Neural cell (in vitro differentiated cells): ENCODE results near the gene DIS3L2. TPM values are rescaled to one million over a fixed set of nuclear protein-coding genes. Genes with fewer than 3 reads are reported as not detected.

Experiments used
- H2AFZ ChIP-seq: fragments of 200-600, 300-800 bp; sonication (generic), shearing (Covaris generic); 2 replicates; pipeline ENCODE4 v1.6.0; 2014; ENCODE audit warnings: low read depth, mild to moderate bottlenecking, antibody characterized with exemption, low read length, moderate library complexity
- H3F3A ChIP-seq: fragments of 200-600 bp; shearing (Covaris generic); 2 replicates; pipeline ENCODE4 v1.6.1; 2016; ENCODE audit warnings: mild to moderate bottlenecking, moderate library complexity, mixed read lengths, antibody characterized with exemption, low read length; ENCODE audit not compliant: insufficient read depth, poor library complexity, severe bottlenecking
- H3K27ac ChIP-seq: fragments of 200-600, 300-800 bp; sonication (generic), shearing (Covaris generic); 2 replicates; pipeline ENCODE4 v1.5.1; 2014; ENCODE audit warnings: mild to moderate bottlenecking, low read length, moderate library complexity
- H3K27me3 ChIP-seq: fragments of 300-800, 200-600 bp; sonication (generic), shearing (Covaris generic); 2 replicates; pipeline ENCODE4 v1.6.0; 2014; ENCODE audit warnings: mild to moderate bottlenecking, low read depth, low read length, moderate library complexity; ENCODE audit not compliant: insufficient read depth
- H3K36me3 ChIP-seq: fragments of 300-800, 200-600 bp; sonication (generic), shearing (Covaris generic); 2 replicates; pipeline ENCODE4 v1.5.1; 2014; ENCODE audit warnings: mild to moderate bottlenecking, antibody characterized with exemption, low read length, moderate library complexity; ENCODE audit not compliant: insufficient read depth
- H3K4me2 ChIP-seq: fragments of 300-800, 200-600 bp; sonication (generic), shearing (Covaris generic); 2 replicates; pipeline ENCODE4 v1.6.0; 2014; ENCODE audit warnings: mild to moderate bottlenecking, low read length
- H3K4me3 ChIP-seq: fragments of 300-800, 200-600 bp; sonication (generic), shearing (Covaris generic); 2 replicates; pipeline ENCODE4 v1.5.1; 2014; ENCODE audit warnings: mild to moderate bottlenecking, low read length, moderate library complexity
- H3K79me2 ChIP-seq: fragments of 200-600 bp; shearing (Covaris generic); replicated peaks from 2 replicates; pipeline ENCODE4 v1.6.0; 2014; ENCODE audit warnings: mild to moderate bottlenecking, low read length, moderate library complexity; ENCODE audit not compliant: insufficient read depth
- H3K9ac ChIP-seq: fragments of 300-800, 200-600 bp; sonication (generic), shearing (Covaris generic); 2 replicates; pipeline ENCODE4 v1.6.1; 2016; ENCODE audit warnings: mild to moderate bottlenecking, low read length, mixed read lengths
- H3K9me2 ChIP-seq: fragments of 200-600 bp; shearing (Covaris generic); 2 replicates; pipeline ENCODE4 v1.6.1; 2016; ENCODE audit warnings: mild to moderate bottlenecking, low read length, mixed read lengths; ENCODE audit not compliant: insufficient read depth
- H3K9me3 ChIP-seq: fragments of 200-600, 300-800 bp; sonication (generic), shearing (Covaris generic); 2 replicates; pipeline ENCODE4 v1.6.1; 2016; ENCODE audit warnings: mild to moderate bottlenecking, mixed run types, low read length, moderate library complexity, mixed read lengths
- H4K20me1 ChIP-seq: fragments of 200-600 bp; shearing (Covaris generic); 2 replicates; pipeline ENCODE4 v1.6.1; 2016; ENCODE audit warnings: mild to moderate bottlenecking, mixed run types; ENCODE audit not compliant: insufficient read depth
- CTCF ChIP-seq: fragments of 450-650 bp; IDR thresholded peaks from 2 replicates; pipeline ENCODE4 v1.5.1; 2014; ENCODE audit warnings: antibody characterized with exemption, mild to moderate bottlenecking, moderate library complexity; ENCODE audit not compliant: poor library complexity, severe bottlenecking
- EP300 ChIP-seq: fragments of 450-650 bp; conservative IDR thresholded peaks from 2 replicates; pipeline ENCODE4 v1.6.1; 2014; ENCODE audit warnings: antibody characterized with exemption, mild to moderate bottlenecking, moderate library complexity; ENCODE audit not compliant: poor library complexity, severe bottlenecking
- EZH2 ChIP-seq: fragments of 200-600, 300-800 bp; shearing (Covaris generic), sonication (generic); IDR thresholded peaks from 2 replicates; pipeline ENCODE4 v1.6.1; 2014; ENCODE audit warnings: antibody characterized with exemption, low read length, borderline replicate concordance, mild to moderate bottlenecking; ENCODE audit not compliant: insufficient read depth, poor library complexity, severe bottlenecking
- MXI1 ChIP-seq: fragments of 450-650 bp; conservative IDR thresholded peaks from 2 replicates; pipeline ENCODE4 v1.6.1; 2014; ENCODE audit warnings: antibody characterized with exemption, mild to moderate bottlenecking; ENCODE audit not compliant: poor library complexity, severe bottlenecking
- POLR2AphosphoS5 ChIP-seq: IDR thresholded peaks from 2 replicates; pipeline ENCODE4 v1.6.1; 2012
- RAD21 ChIP-seq: fragments of 450-650 bp; conservative IDR thresholded peaks from 2 replicates; pipeline ENCODE4 v1.6.1; 2014; ENCODE audit warnings: antibody characterized with exemption, mild to moderate bottlenecking, moderate library complexity
- REST ChIP-seq: IDR thresholded peaks from 2 replicates; pipeline ENCODE4 v1.6.1; 2012; ENCODE audit warnings: borderline replicate concordance
- SMC3 ChIP-seq: fragments of 450-650 bp; conservative IDR thresholded peaks from 2 replicates; pipeline ENCODE4 v1.6.1; 2014; ENCODE audit warnings: antibody characterized with exemption, mild to moderate bottlenecking, moderate library complexity; ENCODE audit not compliant: poor library complexity
- polyA plus RNA-seq: library from polyadenylated mRNA; depleted of rRNA; stranded (reverse); fragments of >200 nt; gene quantifications from 2 replicates; pipeline ENCODE4 v1.2.3, GENCODE V29; 2014

Gene DIS3L2
- polyA plus RNA-seq, 1 donor from 2014 or later = 20.0 TPM

GRCh38 chr2:232275670-232276069, 314.2 kb downstream of the DIS3L2 start:
- Histone ChIP-seq H3K9me2 (no peaks in the 10 kb centered on the region), H3K4me3 (no peak overlapping the region), H4K20me1 (no peaks in the 10 kb centered on the region), H2AFZ (no peak overlapping the region), H3K9ac (no peak overlapping the region), H3F3A (no peaks in the 10 kb centered on the region), H3K79me2 (no peaks in the 10 kb centered on the region), H3K36me3 (no peaks in the 10 kb centered on the region), H3K27ac (no peak overlapping the region), H3K4me2 (no peak overlapping the region), H3K27me3 (no peaks in the 10 kb centered on the region), H3K9me3 (no peaks in the 10 kb centered on the region)
- no peak for TF ChIP-seq EZH2
- TF ChIP-seq CTCF = no peak
- no peak for TF ChIP-seq EP300

GRCh38 chr2:232276084-232276732, 314.7 kb downstream of the DIS3L2 start:
- Histone ChIP-seq H3K9me3 (no peaks in the 10 kb centered on the region), H3K27me3 (no peaks in the 10 kb centered on the region), H3K36me3 (no peaks in the 10 kb centered on the region), H3K9ac (no peak overlapping the region), H3K79me2 (no peaks in the 10 kb centered on the region), H3K4me3 (no peak overlapping the region), H2AFZ (no peak overlapping the region), H3K9me2 (no peaks in the 10 kb centered on the region), H4K20me1 (no peaks in the 10 kb centered on the region), H3F3A (no peaks in the 10 kb centered on the region), H3K27ac (no peak overlapping the region), H3K4me2 (no peak overlapping the region)
- TF ChIP-seq REST (no peak), EZH2 (no peak), SMC3 (no peak), EP300 (no peak)

- H3K36me3 ChIP-seq = no peaks in the 10 kb centered on the region
- no peaks in the 10 kb centered on the region for H3K27me3 ChIP-seq
- H3K27ac ChIP-seq = no peak overlapping the region
- H3K9me3 ChIP-seq = no peaks in the 10 kb centered on the region
- H3K4me3 ChIP-seq = no peak overlapping the region
- no peaks in the 10 kb centered on the region for H4K20me1 ChIP-seq
- TF ChIP-seq EP300 (no peak), MXI1 (no peak), CTCF (no peak), EZH2 (no peak), RAD21 (no peak), POLR2AphosphoS5 (no peak)
- H3K9me2 ChIP-seq = no peaks in the 10 kb centered on the region
- H3K9ac ChIP-seq = no peak overlapping the region
- H3K79me2 ChIP-seq = no peaks in the 10 kb centered on the region
- no peaks in the 10 kb centered on the region for H3F3A ChIP-seq
- no peak overlapping the region for H3K4me2 ChIP-seq
- no peak overlapping the region for H2AFZ ChIP-seq
These were observed 315.3 kb downstream of the DIS3L2 start for GRCh38 chr2:232276733-232277313.
